Esophagus mucosa (tissue), 1 donor: ENCODE results near the gene CFAP91. TPM values are rescaled to one million over a fixed set of nuclear protein-coding genes. Genes with fewer than 3 reads are reported as not detected.

ENCODE experiments used
- ATAC-seq: fragments of 200-7000 bp; cut with Tn5 transposase; one replicate; pipeline ENCODE4 v1.9.1; 2020
- total RNA-seq: library from RNA; stranded (reverse); gene quantifications from one replicate; pipeline ENCODE4 v1.2.4, GENCODE V29; 2023
- donor health status: DM: yes; HTN: yes; CAD: no.

CFAP91 gene
- total RNA-seq: not detected

DNA sequence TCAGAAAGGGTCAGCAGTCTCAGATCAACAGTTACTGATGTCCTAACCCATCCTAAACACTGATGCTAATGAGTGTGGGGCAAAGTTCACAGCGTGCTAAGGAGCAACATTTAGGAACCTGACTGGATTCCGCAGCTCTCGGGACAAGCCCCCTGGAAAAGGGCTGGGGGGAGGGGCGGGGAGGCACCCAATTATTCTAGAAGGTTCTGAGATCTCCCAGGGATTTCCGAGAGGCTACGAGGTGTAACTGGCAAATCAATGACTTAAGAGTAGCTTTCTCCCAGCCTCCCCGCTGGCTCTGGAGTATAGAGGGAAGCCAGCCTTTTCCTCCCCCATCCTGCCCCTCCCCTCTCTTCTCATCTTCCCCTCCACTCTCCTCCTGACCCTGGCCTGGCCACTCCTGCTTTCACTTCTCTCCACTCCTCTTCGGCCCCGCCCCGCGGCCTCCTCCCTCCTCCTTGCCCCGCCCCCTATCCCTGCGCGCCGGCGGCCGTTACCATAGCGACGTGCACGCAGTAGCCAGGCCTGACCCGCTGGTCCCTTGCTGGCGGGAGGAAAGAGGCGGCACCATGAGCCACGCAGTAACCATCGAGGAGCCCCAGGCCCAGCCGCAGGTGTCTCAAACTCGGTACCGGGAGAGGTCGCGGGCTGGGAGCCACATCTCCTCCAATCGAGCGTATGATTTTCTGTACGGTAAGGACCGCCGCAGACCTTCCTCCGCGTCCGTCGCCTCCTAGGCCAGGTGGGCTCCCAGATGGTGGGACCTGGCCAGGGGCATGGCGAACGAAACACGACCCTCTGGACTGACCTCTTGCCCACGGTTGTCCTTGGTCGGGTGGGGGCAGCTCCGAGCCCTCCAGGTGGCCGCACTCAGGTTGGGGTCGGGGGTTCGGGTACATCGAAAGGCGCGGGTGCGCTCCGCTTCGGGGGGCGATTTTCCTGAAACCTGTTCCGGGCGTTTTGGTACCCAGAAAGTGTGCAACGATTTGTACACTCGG lies at the start of gene CFAP91:
Gene CFAP91, plus strand, starts transcription at position 493 of the 998 bp plus-strand sequence. Its CDS starts 77 bp downstream, at position 570.
- peak; percentile 99 for ATAC-seq

DNA sequence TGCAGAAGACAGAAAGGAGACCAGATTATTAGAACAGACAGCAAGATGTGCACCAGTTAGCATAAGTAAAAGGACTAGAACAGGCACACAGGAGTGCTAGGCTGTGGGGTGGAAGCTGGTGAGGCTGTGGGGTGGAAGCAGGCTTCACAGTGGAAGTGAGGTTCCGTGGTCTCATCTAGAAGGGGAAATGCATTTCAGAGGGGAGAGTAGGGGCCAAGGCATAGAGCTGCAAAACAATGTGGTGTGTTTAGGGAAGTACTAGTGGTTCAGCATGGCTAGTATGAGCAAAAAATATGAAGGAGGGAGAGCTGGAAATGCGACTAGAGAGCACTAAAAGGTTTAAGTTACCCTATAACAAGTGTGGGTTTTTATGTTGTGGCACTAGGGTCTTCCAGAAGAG lies 48.9 kb upstream of the CFAP91 start:
- no peak for ATAC-seq

DNA sequence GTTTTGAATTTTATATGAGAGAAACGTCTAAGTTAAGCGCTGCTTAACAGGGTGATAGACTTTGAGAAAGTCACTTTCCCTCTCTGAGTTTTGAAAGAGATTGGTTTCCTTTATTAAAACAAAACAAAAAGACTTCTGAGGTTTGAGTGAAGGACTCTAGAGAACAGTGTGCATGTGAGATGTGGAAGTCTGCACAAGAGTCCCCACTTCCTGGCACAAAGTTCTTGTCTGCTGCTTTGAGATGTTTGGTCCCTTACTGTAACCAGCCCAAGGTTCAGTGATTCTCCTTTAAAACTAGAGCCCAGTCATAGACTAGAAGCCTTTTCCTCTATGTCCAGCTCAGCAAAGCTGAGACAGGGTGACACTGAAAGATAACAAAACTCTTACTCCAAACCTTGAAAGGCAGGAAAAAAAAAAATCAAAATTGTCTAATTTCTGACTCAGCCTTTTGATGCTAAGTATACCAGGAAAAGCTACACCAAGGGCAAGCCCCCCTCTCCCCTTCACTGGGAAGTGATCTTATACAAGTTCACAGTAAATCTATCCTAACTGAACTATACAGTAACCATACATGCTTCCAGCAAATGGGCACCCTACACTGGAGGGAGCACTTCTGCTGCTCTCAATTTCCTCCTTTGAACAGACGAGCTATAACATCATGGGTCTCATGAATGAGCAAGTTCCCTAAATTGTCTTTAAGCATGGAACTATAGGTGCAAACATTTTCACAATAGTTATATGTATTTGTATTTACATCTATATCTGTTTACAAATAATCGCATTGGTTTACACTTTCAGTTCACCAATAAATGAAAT lies 44.7 kb upstream of the CFAP91 start:
- no peak for ATAC-seq

DNA sequence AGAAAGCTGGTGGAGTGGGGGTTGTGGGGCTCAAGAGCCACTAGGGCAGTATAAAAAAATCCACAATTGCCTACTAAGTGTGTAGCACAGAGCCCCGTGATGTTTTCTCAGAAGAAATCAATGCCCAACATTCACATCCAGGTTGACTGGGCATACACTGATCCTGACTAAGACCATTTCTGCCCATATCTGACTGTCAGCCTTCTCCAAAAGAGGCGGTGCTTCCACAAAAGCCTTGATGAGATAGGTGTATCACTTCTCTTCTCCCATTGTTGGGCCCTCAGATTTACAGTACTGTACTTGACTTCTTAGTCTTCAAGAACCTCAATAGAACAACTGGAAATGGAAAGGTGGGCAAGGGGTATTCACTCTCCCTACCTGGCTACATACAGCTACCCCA lies 43.8 kb upstream of the CFAP91 start:
- ATAC-seq: no peak

DNA sequence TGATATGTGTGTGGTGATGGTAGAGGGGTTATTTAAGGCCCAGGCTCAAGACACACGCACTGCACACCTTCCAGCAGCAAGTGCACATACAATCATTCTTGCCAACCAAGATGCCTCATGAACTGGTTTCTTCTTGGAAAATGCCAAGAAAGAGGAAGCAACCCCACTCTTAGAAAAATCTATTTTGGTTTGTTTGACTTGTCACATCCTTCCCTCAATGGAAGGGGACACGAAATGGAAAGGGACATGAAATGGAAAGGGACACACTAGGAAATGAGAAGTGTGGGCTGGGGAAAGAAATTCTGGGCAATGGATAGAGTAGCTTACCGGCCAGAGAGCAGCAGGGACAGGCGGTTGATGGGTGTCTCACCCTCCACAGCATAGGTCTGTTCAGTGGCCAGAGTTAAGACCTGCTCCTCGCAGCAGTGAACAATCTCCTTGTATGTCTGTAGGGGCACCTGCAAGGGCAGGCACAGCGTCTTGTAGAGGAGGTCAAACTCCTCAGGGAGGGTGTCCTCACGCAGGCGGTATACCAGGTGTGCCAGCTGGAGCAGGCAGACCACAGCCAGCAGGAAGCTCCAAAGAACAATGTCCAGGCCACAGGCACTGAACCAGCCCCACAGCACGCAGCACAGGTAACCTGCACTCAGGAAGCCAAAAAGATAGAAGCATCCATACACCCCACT lies 43.1 kb upstream of the CFAP91 start:
- ATAC-seq: no peak

DNA sequence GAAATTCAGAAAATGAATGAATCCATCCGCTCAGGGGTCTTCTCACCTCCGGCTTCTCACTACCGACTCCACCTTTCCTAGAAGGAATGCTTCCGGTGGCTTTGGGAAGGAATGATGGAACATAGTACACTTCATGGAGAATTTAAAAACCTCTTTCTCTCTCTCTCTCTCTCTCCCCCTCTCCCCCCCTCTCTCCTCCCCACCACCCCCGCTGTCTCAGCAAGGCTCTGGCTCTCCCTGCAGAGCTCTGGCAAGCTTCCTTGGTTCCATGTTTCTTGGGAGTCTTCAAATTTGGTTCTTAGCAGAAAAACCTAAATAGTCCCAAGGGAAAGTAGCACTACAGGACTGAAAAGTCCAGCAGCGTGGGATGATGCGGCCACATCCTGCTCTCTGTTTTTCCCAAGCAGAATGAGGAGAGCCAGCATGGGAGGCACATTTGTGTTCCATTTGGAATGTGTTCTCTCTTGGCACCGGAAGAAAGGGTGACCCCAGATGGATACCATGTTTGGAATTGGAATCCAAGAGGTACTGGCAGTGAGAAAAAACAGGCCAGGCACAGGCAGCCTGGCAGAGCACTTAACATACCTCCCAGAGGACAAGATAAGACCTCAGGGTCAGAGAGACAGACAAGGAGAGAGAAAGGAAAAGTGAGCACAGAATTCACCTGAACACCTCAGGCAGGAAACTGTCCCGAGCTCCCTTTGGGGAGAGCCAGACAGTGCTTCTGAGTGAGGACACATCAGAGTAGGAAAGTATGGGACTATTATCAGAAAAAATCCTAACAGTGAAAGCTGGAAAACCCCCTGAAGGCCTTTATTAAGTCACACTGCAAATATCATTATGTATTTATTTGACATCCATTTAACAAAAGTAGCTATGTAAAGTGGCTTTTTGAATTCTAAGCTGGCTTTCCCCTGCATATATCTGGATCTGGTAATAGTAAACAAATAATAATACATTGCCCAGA lies 42.1 kb upstream of the CFAP91 start, which contains the start of gene POPDC2:
Gene POPDC2, minus strand, starts transcription at position 116 of the 967 bp plus-strand sequence. CDS start 166 bp downstream, outside the sequence.
- ATAC-seq: no peak

DNA sequence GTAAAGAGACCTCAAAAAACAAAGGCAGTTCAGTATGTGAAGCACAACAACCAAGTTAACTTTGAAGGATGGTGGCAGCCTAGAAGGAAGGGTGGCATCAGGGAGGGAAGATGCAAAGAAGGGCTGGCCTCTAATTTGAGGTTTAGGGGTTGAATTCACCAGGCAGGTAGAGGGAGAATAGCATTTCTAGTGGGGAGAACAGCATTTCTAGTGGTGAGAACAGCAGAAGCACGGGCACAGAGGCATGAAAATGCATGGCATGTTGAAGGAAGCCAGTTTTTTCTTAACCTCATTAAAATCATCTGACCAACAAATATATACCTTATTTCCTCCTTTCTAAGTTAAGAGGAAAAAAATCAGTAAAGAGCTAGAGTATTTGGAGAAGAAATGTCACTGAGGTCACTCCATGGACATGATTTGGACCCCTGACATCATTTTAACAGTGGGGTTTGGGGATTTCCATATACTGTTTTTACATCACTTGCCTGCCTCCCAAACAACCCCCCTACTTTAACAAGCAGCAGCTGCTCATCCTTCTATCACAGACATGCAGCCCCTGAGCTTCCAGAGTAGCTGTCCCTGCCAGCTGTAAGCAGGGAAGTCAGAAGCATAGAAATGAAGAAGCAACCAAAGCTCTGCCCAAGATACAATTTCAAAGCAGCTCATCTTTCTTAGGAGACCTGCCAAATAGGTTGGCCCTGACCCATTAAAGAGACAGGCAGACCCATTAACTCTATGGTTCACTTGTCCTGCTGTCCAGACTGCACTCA lies 40.0 kb upstream of the CFAP91 start:
- no peak for ATAC-seq

DNA sequence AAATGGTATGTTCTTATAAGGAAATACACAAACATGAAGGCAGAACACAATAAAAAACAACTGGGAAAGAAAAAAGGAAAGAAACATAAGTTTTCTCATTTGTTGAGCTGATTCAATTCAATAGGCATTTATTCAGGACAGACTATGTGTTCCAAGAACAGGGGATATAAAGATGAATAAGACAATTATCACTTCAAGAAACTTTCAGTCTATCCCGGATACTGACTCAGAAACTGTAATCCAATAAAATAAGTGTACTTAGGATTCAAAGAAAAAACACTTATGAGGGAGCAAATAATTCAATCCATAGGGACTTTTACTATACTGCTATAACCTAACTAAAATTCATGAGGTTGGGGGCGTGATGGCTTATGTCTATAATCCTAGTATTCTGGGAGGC lies 38.9 kb upstream of the CFAP91 start:
- no peak for ATAC-seq

DNA sequence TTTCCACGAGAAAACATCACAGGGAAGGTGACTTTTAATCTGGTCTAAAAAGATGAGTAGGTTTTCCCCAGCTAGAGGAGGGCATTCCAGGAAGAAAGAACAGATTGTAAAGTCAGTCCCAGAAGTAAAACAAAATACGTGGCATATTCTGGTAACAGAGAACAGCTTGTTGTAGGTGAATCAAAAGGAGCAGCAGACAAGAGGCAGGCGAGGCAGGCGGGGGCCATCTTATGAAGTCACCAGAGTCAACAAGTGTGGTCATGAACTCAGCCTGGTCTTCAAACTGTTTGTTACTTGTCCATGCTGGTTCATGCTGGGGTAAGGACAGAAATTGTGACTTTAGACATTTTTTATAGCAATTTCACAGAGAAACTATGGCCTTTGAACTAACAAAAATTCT lies 38.5 kb upstream of the CFAP91 start:
- no peak for ATAC-seq

DNA sequence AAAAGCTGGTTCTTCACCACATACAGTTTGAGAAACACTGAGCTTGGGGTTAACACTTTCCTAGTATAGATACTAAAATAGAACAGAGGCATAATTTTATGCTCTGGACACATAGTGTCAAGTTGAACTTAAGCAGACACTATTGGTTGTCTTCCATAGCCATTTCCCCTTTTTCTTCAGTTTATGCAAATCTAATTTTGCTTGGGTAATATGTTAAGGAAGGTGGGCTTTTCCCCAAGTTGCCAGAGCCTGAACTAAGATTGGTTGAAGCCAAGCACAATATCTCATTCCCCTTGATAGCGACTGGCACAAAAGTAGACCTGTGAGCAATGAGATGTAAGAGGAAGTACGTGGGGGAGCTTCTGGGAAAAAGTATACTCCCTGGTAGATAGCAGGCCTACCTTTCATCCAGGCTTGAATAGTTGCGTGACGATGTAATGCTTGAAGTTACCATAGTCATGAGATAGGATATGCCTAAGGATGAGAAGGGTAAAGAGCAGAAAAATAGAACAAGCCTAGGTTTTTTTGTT lies 37.9 kb upstream of the CFAP91 start:
- ATAC-seq: no peak

DNA sequence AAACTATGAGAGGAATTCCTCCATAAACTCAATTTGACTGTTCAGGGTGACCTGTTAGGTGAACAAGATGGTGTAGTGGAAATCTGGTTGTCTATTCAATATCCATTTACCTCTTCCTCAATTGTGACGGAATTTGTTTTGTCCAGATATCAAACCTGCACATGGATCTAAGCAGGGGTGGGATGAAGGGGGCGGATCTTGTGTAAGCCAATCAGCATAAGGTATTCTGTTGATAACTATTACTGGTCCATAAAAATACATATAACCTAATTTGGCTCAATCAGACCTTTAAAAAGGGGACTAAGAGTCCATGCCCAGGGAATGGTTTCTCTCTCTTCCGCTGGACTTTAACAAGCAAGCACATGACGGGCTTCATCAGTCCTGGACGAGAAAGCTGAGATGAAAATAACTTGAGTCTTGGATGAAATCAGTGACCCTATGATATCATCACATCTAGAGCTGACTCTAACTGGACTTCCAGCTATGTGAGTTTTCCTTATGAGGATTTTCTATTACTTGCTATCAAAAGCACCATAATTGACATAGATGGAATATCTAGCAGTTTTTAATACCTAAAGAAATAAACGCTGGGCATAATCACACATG lies 36.8 kb upstream of the CFAP91 start:
- ATAC-seq: no peak

DNA sequence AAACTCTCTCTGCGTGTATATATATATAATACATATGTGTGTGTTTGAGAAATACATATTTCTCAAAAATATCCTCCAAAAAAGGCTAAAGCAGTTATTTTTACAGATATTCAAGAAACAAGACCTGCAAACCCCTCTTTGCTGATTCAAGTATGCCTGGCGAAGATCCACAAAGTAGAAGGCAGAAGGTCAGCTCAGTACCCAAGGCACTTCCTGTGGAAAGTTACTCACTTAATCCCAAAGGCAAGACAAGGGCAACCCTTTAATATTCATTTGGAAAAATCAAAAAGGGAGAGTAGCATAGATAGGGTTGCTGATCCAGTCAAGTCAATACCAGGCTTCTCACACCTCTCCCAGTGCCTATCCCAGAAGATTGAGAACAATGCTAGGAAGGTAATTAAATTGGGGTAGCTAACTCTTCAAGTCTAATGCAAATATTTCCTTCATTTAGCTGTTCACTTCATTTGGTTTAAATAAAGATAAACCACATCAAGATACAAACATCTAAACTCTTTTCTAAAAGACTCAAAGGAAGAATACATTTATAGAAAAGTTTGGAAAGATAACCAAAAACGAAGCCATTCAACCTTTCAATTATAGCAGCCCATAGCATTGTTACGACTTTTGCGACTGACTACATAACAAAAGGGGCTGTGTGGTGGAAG lies 32.8 kb upstream of the CFAP91 start:
- no peak for ATAC-seq

DNA sequence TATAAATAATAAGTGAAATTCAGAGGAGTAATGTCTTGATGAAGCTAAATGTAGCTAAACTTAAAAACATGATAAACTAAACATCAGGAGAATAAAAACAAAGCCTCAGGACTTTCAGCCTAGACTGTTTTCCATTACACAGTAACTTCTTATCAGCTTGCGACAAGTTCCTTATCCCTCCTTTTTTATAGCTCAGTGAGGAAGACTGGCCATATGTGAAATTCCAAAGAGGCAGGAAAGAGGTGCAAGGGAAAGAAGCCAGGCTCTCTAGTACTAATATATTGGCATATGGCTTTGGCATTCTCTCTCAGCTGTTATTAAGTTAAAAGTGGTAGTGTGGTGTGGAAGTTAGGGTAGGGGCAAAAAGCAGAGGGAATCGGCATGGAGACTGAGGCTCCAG lies 30.0 kb upstream of the CFAP91 start:
- ATAC-seq: no peak

DNA sequence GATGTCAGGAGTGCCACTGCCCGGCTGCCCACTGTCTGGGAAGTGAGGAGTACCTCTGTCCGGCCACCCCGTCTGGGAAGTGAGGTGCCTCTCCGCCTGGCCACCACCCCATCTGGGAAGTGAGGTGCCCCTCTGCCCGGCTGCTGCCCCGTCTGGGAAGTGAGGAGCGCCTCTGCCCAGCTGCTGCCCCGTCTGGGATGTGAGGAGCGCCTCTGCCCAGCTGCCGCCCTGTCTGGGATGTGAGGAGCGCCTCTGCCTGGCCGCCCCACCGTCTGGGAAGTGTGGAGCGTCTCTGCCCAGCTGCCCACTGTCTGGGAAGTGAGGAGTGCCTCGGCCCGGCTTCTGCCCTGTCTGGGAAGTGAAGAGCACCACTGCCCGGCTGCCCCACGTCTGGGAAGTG lies 28.9 kb upstream of the CFAP91 start:
- ATAC-seq: no peak

DNA sequence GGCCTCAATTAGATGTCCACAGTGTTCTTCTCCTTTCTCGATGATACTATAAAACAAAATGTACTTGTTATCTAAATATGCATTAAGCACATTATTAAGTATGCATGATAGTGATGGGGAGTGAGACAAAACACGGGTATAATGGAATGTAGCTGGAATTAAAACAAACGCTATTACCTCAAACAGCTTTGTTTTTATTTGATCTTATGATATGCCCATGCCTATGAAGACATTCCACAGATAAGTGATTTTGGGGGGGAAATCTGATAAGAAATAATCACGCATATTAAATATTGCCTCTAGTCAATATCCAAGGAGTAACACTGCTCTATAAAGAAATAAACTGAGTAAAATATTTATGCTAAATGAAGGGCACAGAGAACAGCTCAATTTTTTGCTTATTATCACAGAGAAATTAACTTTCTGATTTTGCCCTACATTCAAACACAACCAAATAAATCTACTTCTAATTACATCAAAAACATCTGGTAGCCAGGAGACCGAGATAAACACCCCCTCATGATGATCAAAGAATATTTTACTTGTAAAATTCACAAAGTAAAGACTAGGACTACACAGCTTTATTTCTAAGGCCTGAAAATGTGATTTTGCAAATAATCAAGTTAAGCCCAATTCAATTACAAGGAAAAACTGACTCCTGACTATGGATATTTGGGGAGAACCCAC lies 27.5 kb upstream of the CFAP91 start:
- no peak for ATAC-seq

DNA sequence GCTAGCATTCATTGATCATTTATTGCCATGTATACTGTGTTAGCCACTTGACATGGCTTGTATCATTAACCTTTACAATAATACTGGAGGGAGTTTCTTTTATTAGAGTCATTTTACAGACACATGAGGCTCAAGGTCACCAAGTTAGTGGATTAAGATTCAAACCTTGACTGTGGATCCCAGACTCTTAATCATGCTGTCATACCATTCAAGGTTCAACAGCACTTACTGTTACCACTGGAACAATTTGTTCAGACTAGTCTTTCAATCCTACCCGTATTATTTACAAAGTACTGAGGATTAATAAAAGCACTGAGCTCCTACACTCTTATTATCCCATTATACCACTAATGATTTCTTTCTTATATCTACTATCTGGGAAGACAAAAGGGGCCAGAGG lies 26.8 kb upstream of the CFAP91 start:
- ATAC-seq: peak; percentile 21

DNA sequence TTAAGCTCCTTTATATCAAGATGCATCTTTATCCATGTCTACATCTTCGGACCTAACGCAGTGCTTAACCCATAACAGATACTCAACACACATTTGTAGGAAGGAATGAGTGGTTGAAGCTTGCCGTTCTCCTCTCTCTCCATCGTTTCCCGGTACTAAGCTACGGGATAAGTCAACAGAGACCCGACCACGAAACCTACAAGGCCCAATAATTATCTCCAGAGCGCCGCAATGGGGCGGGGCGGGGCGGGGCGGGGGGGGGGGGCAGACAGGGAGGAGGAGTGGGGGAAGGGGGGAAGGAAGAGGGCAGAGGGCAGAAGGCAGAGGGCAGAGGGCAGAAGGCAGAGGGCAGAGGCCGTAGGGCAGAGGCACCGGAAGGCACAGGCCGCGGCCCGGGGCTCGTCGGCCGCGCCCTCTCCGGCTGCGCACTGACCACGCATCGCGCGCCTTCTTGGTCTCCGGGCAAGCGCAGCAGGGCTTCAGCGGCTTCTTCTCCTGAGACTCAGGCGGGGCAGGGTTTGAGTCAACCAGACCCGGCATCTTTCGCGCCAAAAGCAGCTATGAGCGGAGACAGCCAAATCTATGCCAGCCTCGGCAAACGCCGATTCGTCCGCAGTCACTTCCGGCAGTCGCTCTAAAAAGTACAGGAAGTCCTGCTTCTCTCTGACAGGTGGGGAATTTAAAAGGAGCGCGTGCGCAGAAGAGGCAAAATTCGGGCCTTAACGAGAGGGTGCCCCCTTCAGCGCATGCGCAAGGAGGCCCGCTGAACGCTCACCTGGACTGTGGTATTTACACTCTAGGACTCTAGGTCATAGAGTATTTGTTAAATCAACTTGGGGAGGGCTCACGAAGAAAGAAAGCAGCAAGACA lies 25.8 kb upstream of the CFAP91 start, which contains the start of gene COX17:
Gene COX17, minus strand, starts transcription at position 636 of the 870 bp plus-strand sequence. Its CDS starts 96 bp downstream, at position 540.
- ATAC-seq: peak; percentile 94

DNA sequence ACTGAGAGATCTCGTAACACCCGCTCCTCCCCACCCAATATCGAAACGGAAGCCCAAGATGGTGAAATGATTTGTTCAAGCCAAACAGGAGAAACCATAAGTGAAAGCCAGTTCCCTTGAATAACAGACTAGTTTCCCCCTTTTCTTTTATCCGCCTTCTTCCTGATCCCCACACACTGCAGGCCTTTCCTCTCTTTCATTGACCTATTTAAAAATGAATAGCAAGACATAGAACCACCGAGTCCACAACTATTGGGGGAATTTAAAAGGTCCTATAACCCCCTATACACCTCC lies 25.2 kb upstream of the CFAP91 start:
- no peak for ATAC-seq
